Neural progenitor cell (in vitro differentiated cells): ENCODE results near the gene GLCE.

Experiments
- EZH2 ChIP-seq: fragments of 200-600 bp; sonication (generic); IDR thresholded peaks from 2 replicates; pipeline ENCODE4 v1.6.1; 2017; ENCODE audit warnings: antibody characterized with exemption, mild to moderate bottlenecking, moderate library complexity
- EZH2phosphoT487 ChIP-seq: fragments of 200-600 bp; sonication (generic); IDR thresholded peaks from 2 replicates; pipeline ENCODE4 v1.6.1; 2017; ENCODE audit warnings: antibody characterized with exemption
- TF ChIP-seq, protein P1 (sequence below): fragments of 200-600 bp; sonication (generic); IDR thresholded peaks from 2 replicates; pipeline ENCODE4 v1.5.1; 2017; ENCODE audit warnings: antibody characterized with exemption, mild to moderate bottlenecking

- TF ChIP-seq, protein P1, sequence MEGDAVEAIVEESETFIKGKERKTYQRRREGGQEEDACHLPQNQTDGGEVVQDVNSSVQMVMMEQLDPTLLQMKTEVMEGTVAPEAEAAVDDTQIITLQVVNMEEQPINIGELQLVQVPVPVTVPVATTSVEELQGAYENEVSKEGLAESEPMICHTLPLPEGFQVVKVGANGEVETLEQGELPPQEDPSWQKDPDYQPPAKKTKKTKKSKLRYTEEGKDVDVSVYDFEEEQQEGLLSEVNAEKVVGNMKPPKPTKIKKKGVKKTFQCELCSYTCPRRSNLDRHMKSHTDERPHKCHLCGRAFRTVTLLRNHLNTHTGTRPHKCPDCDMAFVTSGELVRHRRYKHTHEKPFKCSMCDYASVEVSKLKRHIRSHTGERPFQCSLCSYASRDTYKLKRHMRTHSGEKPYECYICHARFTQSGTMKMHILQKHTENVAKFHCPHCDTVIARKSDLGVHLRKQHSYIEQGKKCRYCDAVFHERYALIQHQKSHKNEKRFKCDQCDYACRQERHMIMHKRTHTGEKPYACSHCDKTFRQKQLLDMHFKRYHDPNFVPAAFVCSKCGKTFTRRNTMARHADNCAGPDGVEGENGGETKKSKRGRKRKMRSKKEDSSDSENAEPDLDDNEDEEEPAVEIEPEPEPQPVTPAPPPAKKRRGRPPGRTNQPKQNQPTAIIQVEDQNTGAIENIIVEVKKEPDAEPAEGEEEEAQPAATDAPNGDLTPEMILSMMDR = peak; percentile 70
- TF ChIP-seq EZH2 (no peak), EZH2phosphoT487 (no peak)
Measured at GRCh38 chr15:69265347-69265955, 105.0 kb downstream of the GLCE start.
